ENCODE measurements around the gene RPUSD4. TPM values are rescaled to one million over a fixed set of nuclear protein-coding genes. Genes with fewer than 3 reads are reported as not detected.

RPUSD4 gene
- total RNA-seq, 1 experiment from 2014 or later: 25.1 TPM

GRCh38 chr11:126158054-126158791 is 53.2 kb downstream of the RPUSD4 start:
- no peak overlapping the region for H3K27ac ChIP-seq
- no peak overlapping the region for H2AFZ ChIP-seq
- no peaks in the 10 kb centered on the region for H3K27me3 ChIP-seq (ENCODE audit: insufficient read depth, low read depth)
- H3K4me1 ChIP-seq (replicated peaks; ENCODE audit: insufficient read depth): peaks cover 14% of the 10 kb centered on the region
- H4K20me1 ChIP-seq (ENCODE audit: insufficient read depth): no peaks in the 10 kb centered on the region
- no peaks in the 10 kb centered on the region for H3K9me3 ChIP-seq (ENCODE audit: insufficient read depth, low read depth)
- H3K9me2 ChIP-seq (ENCODE audit: insufficient read depth): no peaks in the 10 kb centered on the region
- no peak for DNase-seq
- BruUV-seq (replicated peaks): no TSS peak
- no peaks in the 10 kb centered on the region for H3F3A ChIP-seq (ENCODE audit: insufficient read depth, low read depth)
- CTCF ChIA-PET: no interaction called here
- no peak for TF ChIP-seq EZH2 (IDR thresholded peaks at IDR 0.05; ENCODE audit: low read depth)
- no peak for TF ChIP-seq CTCF (conservative IDR thresholded peaks at IDR 0.05)
- H3K36me3 ChIP-seq (ENCODE audit: low read depth): no peaks in the 10 kb centered on the region
- H3K79me2 ChIP-seq (ENCODE audit: low read depth): no peaks in the 10 kb centered on the region
- intact Hi-C loops (cut with micrococcal nuclease; ENCODE audit: unreplicated experiment): no loop called here
- no peak overlapping the region for H3K4me2 ChIP-seq
- POLR2A ChIA-PET (ENCODE audit: unreplicated experiment): no interaction called here
- H3K4me3 ChIP-seq: no peak overlapping the region

GRCh38 chr11:126157326-126158030 is 54.0 kb downstream of the RPUSD4 start:
- Histone ChIP-seq H3K4me1 (replicated peaks; ENCODE audit: insufficient read depth) (peaks cover 21% of the 10 kb centered on the region), H3K27me3 (ENCODE audit: insufficient read depth, low read depth) (no peaks in the 10 kb centered on the region), H3K27ac (no peak overlapping the region), H3K9me2 (ENCODE audit: insufficient read depth) (no peaks in the 10 kb centered on the region), H3K79me2 (ENCODE audit: low read depth) (no peaks in the 10 kb centered on the region), H4K20me1 (ENCODE audit: insufficient read depth) (no peaks in the 10 kb centered on the region), H3K4me3 (no peak overlapping the region), H2AFZ (no peak overlapping the region), H3K9me3 (ENCODE audit: insufficient read depth, low read depth) (no peaks in the 10 kb centered on the region), H3F3A (ENCODE audit: insufficient read depth, low read depth) (peaks cover 5% of the 10 kb centered on the region), H3K4me2 (no peak overlapping the region), H3K36me3 (ENCODE audit: low read depth) (no peaks in the 10 kb centered on the region)
- intact Hi-C loops (cut with micrococcal nuclease; ENCODE audit: unreplicated experiment): no loop called here
- ChIA-PET CTCF (no interaction called here), POLR2A (ENCODE audit: unreplicated experiment) (interaction anchor here (0.6 kb wide), 1 partner anchor 26 kb away, joined by 3 read pairs; no protein-coding TSS in a partner anchor)
- no peak for TF ChIP-seq CTCF (conservative IDR thresholded peaks at IDR 0.05)
- no peak for TF ChIP-seq EZH2 (IDR thresholded peaks at IDR 0.05; ENCODE audit: low read depth)
- no TSS peak for BruUV-seq (replicated peaks)
- DNase-seq: no peak

GRCh38 chr11:126156814-126157213 is 54.6 kb downstream of the RPUSD4 start:
- no peak overlapping the region for H3K4me2 ChIP-seq
- no TSS peak for BruUV-seq (replicated peaks)
- peaks cover 11% of the 10 kb centered on the region for H3F3A ChIP-seq (ENCODE audit: insufficient read depth, low read depth)
- no peaks in the 10 kb centered on the region for H3K27me3 ChIP-seq (ENCODE audit: insufficient read depth, low read depth)
- H3K36me3 ChIP-seq (ENCODE audit: low read depth): no peaks in the 10 kb centered on the region
- intact Hi-C loops (cut with micrococcal nuclease; ENCODE audit: unreplicated experiment): no loop called here
- peaks cover 4% of the 10 kb centered on the region; the same call in 1 of the 2 replicates for H3K9me3 ChIP-seq (ENCODE audit: insufficient read depth, low read depth)
- H4K20me1 ChIP-seq (ENCODE audit: insufficient read depth): no peaks in the 10 kb centered on the region
- ChIA-PET CTCF (no interaction called here), POLR2A (ENCODE audit: unreplicated experiment) (no interaction called here)
- H3K79me2 ChIP-seq (ENCODE audit: low read depth): no peaks in the 10 kb centered on the region
- TF ChIP-seq EZH2 (IDR thresholded peaks at IDR 0.05; ENCODE audit: low read depth) (no peak), CTCF (conservative IDR thresholded peaks at IDR 0.05) (no peak)
- no peak overlapping the region for H3K27ac ChIP-seq
- no peaks in the 10 kb centered on the region for H3K9me2 ChIP-seq (ENCODE audit: insufficient read depth)
- no peak overlapping the region for H2AFZ ChIP-seq
- no peak for DNase-seq
- no peak overlapping the region for H3K4me3 ChIP-seq
- H3K4me1 ChIP-seq (replicated peaks; ENCODE audit: insufficient read depth): peaks cover 28% of the 10 kb centered on the region

All from PC-9 (cell line).